Uterus (tissue), 2 donors: Measurements from ENCODE around the gene NAA30.

Experiments
- CTCF ChIP-seq, 4 experiments: fragments of 200-600 bp in 2 of 4; fragments of 450-650 bp in 2 of 4; sonication (generic) in 2 of 4; IDR thresholded peaks; one replicate each; pipeline ENCODE4 v1.5.1; 2016 to 2019; ENCODE audit warnings: antibody characterized with exemption in 4 of 4, mild to moderate bottlenecking in 2 of 4, moderate library complexity in 1 of 4
- POLR2A ChIP-seq, 2 donors: fragments of 450-650 bp; IDR thresholded peaks; one replicate each; pipeline ENCODE4 v1.6.1; 2016; ENCODE audit warnings: antibody characterized with exemption in 2 of 2, mild to moderate bottlenecking in 1 of 2, moderate library complexity in 1 of 2

DNA sequence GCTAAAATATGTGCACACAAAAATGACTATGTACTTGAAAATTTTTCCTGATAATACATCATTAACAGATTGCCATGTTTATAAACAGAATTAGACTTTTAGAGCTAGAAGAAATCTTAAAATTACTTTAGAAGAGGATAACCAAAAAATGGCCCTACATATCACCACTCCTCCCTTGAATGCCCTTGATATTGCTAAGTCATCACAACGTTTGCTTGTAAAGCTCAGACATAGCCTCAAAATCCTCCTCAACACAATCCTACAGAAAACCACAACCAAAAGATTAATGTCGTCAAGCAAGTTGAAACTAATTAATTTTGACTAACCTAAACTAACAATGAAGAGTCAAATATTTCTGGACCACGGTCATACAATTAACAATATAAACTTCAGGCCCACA is 19.4 kb upstream of the NAA30 start:
- no peak for TF ChIP-seq CTCF (IDR thresholded peaks at IDR 0.05)
- TF ChIP-seq POLR2A (IDR thresholded peaks at IDR 0.05), result no peak
